NCI-H510A (cell line): ENCODE results near the gene RTN4.
"Not testable (repeated sequence)": the region's sequence is repeated elsewhere in the genome, so short reads cannot be mapped to it uniquely, and the experiment has no call there.

Experiments used
- DNase-seq: peaks from one replicate; lab custom pipeline; 2025; lab: John Stamatoyannopoulos, UW

The RTN4 gene

GRCh38 chr2:55073000-55073983 lies 23.0 kb upstream of the RTN4 start:
- no peak for DNase-seq

DNA sequence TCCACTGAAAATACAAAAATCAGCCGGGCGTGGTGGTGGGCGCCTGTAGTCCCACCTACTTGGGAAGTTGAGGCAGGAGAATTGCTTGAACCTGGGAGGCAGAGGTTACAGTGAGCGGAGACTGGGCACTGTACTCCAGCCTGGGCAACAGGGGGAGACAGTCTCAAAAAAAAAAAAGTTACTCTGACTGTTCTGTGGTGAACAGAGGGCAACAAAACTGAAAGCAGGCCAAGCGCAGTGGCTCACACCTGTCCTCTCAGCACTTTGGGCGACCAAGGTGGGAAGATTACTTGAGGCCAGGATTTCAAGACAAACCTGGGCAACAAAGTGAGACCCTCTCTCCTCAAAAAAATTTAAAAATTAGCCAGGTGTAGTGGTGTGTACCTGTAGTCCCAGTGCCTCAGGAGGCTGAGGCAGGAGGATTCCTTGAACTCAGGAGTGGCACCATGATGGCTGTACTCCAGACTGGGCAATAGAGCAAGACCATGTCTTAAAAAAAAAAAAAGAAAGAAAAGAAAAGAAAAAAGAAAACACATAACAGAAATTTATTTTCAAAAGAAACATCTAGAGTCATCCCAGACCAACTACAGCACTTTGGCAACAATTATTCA lies 13.6 kb upstream of the RTN4 start:
- DNase-seq = no peak

GRCh38 chr2:55063226-55063625 lies 13.0 kb upstream of the RTN4 start:
- no peak for DNase-seq

DNA sequence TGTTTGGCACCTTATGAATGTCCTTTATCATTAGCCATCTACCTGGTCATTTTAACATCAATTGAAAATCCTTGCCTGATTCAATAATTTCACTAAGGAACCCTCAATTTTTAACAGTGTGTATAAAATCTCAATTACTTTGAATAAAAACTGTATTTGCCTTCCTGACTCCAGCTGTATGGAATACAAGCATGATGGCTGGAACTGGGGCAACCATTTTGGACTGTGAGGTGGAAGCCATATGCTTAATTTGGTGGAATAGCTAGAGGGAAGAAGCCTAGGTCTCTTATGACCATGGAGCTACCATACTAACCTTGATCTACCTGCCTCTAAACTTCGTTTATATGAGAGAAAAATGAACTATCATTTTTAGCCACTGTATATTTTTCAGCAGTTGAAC lies 12.5 kb upstream of the RTN4 start:
- no peak for DNase-seq

DNA sequence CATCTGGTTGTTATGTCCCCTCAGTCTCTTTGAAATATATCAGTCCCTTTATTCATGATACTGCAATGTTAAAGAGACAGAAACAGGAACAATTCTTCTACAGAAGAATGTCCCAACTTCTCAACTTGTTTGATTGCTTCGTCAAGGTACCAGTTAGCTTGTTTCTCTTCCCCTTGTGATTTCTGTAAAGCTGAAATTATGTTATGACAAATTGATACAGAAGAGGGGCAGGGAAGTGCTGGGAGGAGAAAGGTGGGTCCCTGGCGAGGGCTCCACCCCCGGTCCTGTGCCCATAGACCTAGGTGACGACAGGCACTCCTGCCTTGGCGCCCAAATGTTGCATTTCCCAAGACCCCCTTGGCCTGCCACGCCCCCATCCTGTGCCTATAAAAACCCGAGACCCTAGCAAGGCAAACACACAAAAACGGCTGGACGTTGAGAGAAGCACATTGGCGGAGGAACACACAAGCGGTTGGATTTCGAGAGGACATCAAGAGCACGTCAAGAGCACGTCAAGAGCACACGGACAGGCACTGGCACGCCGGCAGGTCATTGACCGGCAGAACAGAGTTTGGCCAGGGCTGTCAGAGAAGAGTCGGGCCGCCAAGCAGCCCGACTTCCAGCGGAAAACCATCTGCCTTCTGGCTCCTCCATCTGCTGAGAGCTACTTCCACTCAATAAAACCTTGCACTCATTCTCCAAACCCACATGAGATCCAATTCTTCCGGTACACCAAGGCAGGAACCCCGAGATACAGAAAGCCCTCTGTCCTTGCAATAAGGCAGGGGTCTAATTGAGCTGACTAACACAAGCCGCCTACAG lies 11.5 kb upstream of the RTN4 start:
- DNase-seq = peak; percentile 86

DNA sequence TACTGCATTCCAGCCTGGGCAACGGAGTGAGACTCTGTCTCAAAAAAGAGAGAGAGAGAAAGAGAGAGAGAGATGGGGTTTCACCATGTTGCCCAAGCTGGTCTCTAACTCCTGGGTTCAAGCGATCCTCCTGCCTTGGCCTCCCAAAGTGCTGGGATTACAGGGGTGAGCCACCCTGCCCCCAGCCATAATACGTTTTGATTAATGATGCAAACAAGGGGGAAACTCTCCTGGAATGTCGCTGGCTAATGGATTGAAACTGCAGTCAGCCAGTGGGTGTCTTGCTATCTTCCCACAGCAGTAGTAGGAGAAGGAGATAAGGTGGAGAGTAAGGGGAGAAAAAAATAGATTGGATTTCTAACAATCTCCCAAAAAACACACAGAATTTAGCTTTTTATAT lies 9.5 kb upstream of the RTN4 start:
- DNase-seq = no peak

DNA sequence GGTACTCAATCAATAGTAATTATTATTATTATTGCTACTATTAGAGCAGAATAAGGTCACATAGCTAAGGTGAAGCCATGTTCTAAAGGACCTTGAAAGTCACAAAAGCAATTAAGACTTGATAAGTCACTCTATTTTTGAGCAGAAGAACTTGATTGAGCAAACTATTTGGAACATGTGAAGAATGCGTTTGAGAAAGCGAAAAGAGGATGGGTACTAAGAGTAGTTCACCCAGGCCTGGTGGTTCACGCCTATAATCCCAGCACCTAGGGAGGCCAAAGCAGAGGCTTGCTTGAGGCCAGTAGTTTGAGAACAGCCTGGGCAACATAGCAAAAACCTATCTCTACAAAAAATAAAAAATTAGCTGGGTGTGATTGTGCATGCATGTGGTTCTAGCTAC lies 7.2 kb upstream of the RTN4 start:
- no peak for DNase-seq

GRCh38 chr2:55056024-55056521 lies 5.8 kb upstream of the RTN4 start:
- no peak for DNase-seq

DNA sequence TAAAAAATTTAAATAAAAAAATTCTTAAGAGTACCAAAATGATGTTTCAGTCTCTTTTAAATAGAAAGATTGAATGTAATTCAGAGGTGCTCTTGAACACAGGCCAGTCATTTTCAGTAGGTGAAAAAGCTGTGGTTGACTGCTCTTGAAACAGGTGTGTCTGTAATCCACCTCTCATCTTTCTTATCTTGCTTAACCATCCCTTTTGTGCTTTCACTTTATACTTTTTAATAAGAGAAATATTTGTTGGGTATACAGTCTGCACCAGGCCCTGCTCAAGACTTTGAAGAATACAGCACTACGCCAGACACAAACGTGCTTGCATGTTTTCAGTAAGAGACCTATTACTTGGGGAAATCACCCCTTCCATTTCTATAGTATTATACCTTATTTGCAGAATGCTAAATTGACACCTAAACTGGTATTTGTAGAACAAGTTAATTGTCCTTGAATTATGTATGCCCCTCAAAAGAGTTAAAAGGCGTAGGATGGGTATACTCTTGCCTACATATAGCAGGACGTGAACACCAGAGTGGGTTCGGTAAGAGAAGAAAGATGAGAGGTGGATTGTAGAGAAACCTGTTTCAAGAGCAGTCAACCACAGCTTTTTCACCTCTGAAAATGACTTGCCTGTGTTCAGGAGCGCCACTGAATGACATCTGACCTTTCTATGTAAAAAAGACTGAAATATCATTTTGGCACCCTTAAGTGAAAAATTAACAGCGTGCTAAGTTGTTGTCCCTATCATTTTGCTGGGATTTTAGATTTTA lies 4.0 kb upstream of the RTN4 start:
- DNase-seq = no peak

DNA sequence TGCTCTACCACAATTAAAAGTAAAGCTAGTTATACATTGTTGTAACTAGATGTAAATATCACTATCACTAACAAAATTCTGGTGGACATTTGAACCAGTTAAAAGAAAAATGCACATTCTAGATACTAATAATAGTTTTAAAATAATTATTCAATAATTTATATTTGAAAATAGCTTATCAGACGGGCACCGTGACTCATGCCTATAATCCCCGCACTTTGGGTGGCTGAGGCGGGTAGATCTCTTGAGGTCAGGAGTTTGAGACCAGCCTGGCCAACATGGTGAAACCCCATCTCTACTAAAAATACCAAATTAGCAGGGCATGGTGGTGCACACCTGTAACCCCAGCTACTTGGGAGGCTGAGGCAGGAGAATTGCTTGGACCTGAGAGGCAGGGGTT lies 3.0 kb upstream of the RTN4 start:
- DNase-seq = not testable (repeated sequence)

DNA sequence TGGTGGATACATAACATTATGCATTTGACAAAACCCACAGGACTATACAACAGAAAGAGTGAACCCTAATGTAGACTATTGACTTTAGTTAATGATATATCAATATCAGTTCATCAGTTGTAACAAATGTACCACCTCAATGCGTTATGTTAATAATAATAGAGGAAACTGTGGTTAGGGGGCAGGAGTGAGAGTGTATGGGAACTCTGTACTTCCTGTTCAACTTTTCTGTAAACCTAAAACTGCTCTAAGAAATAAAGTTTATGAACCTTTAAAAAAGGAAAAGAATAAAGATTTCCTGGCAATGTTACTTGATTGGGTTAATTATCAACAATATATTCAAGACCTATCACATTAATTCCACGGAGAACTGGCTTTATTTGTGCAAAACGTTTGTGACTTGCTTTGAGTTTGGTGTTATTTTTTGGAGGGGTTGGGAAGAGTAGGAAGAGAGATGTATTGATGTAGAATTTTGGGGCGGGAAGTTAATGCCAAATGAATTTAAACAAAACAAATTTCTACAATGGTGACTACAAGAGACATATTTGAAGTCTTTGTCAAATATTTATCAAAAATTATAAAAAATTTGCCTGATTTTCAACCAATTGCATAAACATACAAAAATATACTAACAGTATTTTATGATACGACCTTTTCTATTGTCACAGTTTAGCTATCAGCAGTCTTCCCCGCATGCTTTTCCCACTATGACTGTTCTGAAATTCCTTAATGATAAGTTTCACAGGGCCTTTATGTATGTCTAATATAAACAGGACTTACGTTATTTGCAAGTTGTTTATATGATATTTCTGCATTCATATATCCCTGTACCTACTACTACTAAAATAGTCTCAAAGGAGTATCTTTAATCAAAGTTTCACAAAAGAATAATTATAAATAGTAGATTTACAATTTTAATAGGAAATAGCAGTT lies 2.1 kb upstream of the RTN4 start:
- no peak for DNase-seq

DNA sequence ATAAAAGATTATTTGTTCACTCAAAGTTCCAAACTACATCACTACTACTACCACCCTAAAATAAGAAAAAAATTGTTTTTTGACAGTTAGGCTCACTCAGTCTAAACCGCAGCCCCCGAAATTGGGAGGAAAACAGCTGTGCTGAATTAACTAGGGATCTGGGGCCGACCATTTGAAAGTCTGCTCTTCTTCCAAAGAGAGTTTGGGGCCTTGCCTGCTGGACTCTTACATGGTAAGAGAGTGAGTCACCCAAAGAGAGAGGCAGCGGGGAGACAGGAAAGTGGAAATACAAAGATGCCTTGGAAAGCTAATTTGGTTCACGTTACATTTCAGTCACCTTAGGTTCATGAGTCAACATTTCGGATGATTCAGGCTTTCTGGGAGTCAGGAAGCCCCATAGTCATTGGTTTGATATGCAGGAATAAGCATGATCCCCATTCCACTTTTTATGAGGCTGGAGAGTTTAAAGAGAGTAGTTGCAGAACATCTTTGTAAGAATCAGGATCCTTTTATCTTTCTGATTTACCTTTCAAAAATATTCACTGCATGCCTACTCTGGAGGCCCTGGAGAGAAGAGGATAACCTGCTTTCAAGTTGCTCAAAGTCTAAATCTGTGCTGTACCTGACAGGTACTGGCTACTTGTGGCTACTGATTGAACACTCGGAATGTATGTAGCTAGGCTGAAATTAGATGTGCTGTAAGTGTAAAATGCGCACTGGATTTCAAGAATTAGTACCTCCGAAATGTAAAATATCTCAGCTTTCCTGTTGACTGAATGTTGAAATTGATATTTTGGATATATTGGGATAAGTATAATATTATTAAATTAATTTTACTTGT lies 995 bp upstream of the RTN4 start:
- peak; percentile 4 for DNase-seq

DNA sequence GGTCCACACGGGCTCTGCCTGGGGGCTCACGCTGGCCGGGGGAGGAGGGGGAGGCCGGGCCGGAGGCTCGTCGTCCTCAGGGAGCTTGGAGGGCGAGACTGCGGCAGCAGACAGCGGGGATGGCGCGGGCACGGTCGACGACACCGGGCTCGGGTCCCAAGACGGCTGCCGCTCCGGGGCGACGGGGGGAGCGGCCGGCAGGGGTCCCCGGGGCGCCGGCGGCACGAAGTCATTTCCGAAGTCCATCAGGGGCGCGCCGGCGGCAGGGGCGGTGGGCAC lies 491 bp downstream of the RTN4 start:
- no peak for DNase-seq

DNA sequence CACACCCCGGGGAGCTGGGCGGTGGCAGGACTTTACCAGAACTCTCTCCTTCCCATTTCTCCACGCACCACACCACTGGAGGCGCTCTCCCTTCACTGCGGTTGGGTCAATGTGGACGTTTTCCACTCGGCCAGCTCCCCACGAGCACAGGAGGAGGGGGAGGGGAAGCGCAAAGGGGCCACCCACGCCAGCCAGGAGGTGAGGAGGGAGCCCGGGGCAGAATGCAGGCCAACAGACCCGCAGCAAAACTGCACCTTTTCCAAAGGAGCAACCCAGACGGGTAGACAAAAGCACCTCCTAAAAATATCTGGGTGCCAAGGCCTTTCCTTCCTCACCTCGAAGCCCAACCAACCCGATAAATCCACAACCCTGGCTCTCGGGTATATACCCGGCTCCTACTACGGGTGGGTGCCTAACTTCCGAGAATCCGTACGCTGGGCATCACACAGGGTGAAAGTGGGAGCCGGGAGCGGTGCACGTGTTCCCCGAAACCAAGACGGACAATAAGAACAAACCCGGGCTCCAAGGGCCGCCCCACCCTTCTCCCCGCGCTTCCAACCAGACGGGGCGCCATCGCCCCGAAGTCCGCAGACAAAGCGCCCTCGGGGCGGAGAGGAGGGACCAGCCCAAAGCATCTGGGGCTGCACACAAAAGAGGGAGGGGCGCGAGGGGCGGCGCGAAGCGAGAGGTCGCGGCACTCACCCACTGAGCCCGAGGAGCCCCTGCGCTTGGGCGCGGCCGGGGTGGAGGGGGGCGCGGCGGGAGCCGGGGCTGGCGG lies 1.0 kb downstream of the RTN4 start:
- peak; percentile 47 for DNase-seq

DNA sequence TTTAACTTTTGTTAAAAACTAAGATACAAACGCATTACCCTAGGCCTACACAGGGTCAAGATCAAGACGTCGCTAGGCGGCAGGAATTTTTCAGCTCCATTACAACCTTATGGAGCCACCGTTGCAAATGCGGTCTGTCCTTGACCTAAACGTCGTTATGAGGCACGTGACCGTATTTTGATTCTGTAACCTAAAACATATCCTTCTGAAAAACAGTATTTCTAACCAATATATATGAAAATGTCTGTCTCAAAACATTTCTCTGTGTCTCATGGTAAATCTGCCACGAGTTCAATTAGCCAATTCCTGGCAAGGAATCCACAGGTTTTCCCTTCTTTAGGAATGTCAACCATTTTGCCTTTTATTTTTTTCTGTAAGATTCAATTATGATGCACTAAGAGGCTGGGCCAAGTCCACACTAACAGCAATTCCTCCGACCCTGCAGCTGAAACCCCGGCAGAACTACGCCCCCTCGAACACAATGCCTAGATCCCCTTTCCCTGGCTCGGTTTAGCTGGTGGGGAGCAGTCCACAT lies 1.7 kb downstream of the RTN4 start:
- DNase-seq = no peak

- DNase-seq = peak; percentile 3
Observed at GRCh38 chr2:55047677-55048299, 2.5 kb downstream of the RTN4 start.

DNA sequence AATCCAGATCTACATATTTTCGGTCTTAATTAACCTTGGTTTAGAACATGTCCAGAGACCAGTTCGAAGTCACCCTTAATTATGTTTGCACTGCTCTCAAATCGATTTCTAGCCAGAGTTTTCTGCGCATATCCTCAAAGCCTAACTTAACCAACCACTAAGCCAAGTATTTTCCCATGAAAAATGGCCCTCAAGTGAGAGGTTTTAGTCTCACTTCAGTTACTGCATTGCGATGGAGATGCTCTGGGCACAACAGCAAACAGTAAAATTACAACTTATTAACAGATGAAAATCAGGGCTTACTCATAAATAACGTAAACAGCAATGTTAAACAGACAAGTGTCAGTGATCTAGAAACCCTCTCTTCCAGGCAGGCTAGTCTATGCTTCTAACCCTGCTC lies 4.5 kb downstream of the RTN4 start:
- DNase-seq = no peak

DNA sequence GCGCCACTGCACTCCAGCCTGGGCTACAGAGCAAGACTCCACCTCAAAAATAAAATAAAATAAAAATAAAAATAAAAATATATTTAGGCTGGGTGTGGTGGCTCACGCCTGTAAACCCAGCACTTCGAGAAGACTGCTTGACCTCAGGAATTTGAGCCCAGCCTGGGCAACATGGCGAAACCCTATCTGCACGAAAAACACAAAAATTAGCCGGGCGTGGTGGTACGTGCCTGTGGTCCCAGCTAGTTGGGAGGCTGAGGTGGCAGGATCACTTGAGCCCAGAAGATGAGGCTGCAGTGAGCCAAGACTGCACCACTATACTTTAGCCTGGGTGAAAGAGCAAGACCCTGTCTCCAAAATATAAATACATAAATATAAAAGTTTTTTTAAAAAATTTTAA lies 6.4 kb downstream of the RTN4 start:
- no peak for DNase-seq
